ENCODE data around the gene PLOD3. TPM values are rescaled to one million over a fixed set of nuclear protein-coding genes. Genes with fewer than 3 reads are reported as not detected.

PLOD3 gene
- 0.55 TPM in 1 of 2 replicates, not detected in the other for polyA plus RNA-seq

GRCh38 chr7:101217388-101218235 is at the start of gene PLOD3, which contains the start of gene ZNHIT1:
PLOD3 (minus strand) TSS chr7:101217581; CDS start chr7:101217274, 307 bp downstream.
ZNHIT1 (plus strand) TSS chr7:101218165; CDS start chr7:101218196, 31 bp downstream.

GRCh38 chr7:101244375-101245146 is 27.2 kb upstream of the PLOD3 start, which contains the start of gene FIS1:
FIS1 (minus strand) TSS chr7:101245081; CDS start chr7:101245004, 77 bp downstream.

DNA sequence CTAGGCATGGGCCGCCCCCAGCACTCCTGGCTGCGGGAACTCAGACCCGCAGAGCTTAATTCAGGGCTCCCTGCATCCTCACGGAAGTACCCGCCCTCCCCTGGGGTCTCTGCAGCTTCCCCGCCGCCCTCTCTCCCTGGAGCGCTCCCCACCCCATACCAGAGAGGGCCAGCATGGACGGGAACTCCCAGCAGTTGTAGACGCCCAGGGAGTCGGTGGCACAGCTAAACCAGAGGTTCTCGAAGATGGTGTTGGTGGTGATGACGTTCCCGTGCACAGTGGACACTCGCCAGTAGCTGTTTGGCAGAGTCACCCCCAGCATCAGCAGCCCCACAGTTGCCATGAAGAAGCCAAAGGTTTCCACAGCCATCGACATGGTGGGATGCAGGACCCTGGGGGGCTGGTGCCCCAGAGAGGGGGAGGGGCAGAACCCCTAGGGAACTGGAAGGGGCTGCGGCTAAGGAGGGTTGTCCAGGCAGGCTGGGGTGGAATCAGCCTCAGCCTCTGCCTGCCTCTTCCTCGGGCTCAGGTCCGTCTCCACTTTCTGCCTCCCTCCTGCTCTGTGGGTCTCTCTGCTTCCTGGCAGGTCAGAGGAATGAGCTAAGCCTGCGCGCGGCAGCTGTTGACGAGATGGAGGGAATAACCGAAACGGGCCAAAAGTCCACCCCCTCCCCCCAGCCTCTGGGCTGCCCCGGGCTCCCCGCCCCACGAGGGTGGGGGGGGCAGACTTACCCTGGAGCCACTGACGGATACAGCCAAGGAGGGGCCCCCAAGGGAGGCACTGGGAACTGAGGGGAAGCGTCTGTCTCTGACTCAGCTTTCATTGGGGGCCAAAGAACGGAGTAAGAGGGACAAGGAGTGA is 20.1 kb upstream of the PLOD3 start, which contains the start of gene CLDN15:
TSS of gene CLDN15 (minus strand) at position 597 of the 862 bp plus-strand sequence. CDS start at position 376, 221 bp downstream.

GRCh38 chr7:101200862-101201599 is 16.4 kb downstream of the PLOD3 start, which contains the start of gene MOGAT3:
MOGAT3 (minus strand) TSS chr7:101201036; CDS start chr7:101200854, 182 bp downstream.

GRCh38 chr7:101180130-101180755 is 37.1 kb downstream of the PLOD3 start, which contains the start of gene NAT16:
NAT16 (minus strand) TSS chr7:101180293; CDS start chr7:101174807, 5,486 bp downstream.

DNA sequence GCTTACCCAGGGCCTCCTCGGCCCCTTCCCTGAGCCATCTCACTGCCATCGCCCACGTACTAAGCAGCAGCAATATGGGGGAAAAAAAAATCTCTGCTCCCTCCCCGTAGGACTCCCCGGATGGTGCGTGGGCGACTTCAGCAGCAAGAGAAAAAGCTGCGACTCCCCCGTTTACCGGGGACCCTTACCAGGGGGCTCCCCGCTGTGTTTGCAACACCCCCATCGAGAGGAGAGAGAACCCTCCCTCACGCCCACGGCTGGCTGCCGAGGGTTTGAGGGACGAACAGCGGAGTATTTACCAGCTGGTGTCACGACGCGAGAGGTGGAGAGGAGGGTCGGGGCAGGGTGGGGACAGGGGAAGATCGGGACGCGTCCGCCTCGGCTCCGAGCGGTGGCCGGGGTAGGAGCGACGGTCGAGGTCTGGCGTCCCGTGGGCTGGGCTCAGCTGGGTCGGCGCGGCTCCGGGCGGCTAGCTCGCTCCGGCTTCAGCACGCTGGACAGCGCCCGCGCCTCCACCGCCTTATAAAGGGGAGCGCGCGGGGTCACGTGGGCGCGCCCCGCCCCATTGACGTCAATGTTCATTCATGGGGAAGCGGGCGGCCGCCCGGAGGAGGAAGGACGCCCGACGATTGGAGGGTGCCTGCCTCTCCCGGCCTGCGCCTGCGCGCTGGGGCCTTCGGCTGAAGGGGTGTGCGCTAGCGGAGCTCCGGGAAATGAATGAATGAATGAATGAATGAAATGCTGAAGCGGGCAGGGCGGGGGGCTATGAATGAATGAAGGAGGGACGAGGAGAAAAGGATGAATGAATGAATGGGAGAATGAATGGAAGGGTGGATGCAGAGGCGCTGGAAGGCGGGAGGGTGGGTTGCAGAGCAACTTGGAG is 52.1 kb downstream of the PLOD3 start, which contains the start of gene VGF:
TSS of gene VGF (minus strand) at position 495 of the 883 bp plus-strand sequence. CDS start 726 bp downstream, outside the sequence.

Other genes with a start within 250 kb of the PLOD3 start
- gene MUC12, start 248.0 kb downstream of the PLOD3 start, polyA plus RNA-seq = 1.5 TPM in 1 of 2 replicates, not detected in the other
- not detected in 2 replicates for gene MUC17, start 197.5 kb downstream of the PLOD3 start, polyA plus RNA-seq
- 0.06 and 0.19 TPM in 2 replicates for gene TRIM56, start 132.1 kb downstream of the PLOD3 start, polyA plus RNA-seq
- not detected in 2 replicates for gene SERPINE1, start 90.5 kb downstream of the PLOD3 start, polyA plus RNA-seq
- gene AP1S1, start 63.1 kb downstream of the PLOD3 start, polyA plus RNA-seq = 5.8 and 8.2 TPM in 2 replicates
- gene VGF, start 52.0 kb downstream of the PLOD3 start, polyA plus RNA-seq = 0.20 and 10.7 TPM in 2 replicates
- not detected in 2 replicates for gene NAT16, start 37.3 kb downstream of the PLOD3 start, polyA plus RNA-seq
- not detected in 2 replicates for gene MOGAT3, start 16.5 kb downstream of the PLOD3 start, polyA plus RNA-seq
- gene ZNHIT1, start 584 bp upstream of the PLOD3 start, polyA plus RNA-seq = 41.7 and 43.6 TPM in 2 replicates
- gene CLDN15, start 20.2 kb upstream of the PLOD3 start, polyA plus RNA-seq = 1.5 TPM in 1 of 2 replicates, not detected in the other
- 176 and 223 TPM in 2 replicates for gene FIS1, start 27.5 kb upstream of the PLOD3 start, polyA plus RNA-seq
- gene IFT22, start 104.2 kb upstream of the PLOD3 start, polyA plus RNA-seq = 62.4 and 104 TPM in 2 replicates
- 1.7 and 3.0 TPM in 2 replicates for gene COL26A1, start 145.3 kb upstream of the PLOD3 start, polyA plus RNA-seq